ENCODE measurements around the gene NDUFS4.
"Not testable (repeated sequence)": the region's sequence is repeated elsewhere in the genome, so short reads cannot be mapped to it uniquely, and the experiment has no call there.

DNA sequence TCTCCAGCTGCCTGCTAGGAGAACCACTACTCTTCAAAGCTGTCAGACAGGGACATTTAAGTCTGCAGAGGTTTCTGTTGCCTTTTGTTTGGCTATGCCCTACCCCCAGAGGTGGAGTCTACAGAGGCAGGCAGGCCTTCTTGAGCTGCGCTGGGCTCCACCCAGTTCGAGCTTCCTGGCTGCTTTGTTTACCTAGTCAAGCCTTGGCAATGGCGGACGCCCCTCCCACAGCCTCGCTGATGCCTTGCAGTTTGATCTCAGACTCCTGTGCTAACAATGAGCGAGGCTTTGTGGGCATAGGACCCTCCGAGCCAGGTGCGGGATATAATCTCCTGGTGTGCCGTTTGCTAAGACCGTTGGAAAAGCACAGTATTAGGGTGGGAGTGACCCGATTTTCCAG lies 104.9 kb downstream of the NDUFS4 start:
- TF ChIP-seq, protein P1, sequence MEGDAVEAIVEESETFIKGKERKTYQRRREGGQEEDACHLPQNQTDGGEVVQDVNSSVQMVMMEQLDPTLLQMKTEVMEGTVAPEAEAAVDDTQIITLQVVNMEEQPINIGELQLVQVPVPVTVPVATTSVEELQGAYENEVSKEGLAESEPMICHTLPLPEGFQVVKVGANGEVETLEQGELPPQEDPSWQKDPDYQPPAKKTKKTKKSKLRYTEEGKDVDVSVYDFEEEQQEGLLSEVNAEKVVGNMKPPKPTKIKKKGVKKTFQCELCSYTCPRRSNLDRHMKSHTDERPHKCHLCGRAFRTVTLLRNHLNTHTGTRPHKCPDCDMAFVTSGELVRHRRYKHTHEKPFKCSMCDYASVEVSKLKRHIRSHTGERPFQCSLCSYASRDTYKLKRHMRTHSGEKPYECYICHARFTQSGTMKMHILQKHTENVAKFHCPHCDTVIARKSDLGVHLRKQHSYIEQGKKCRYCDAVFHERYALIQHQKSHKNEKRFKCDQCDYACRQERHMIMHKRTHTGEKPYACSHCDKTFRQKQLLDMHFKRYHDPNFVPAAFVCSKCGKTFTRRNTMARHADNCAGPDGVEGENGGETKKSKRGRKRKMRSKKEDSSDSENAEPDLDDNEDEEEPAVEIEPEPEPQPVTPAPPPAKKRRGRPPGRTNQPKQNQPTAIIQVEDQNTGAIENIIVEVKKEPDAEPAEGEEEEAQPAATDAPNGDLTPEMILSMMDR (IDR thresholded peaks at IDR 0.05; ENCODE audit: low read depth, low read length), result not testable (repeated sequence)
- not testable (repeated sequence) for TF ChIP-seq POLR2A (IDR thresholded peaks at IDR 0.05; ENCODE audit: extremely low read depth, insufficient read length); MYC (IDR thresholded peaks at IDR 0.05; ENCODE audit: low read depth, low read length); MAX (IDR thresholded peaks at IDR 0.05; ENCODE audit: low read depth, low read length)

Measured in NB4 (cell line).